ENCODE data around the gene TRIAP1. TPM values are rescaled to one million over a fixed set of nuclear protein-coding genes. Genes with fewer than 3 reads are reported as not detected.

TRIAP1 gene
- total RNA-seq, 1 donor from 2014 or later: 25.5 TPM

Other genes starting within 250 kb of the TRIAP1 start
- 1,784 TPM for gene RPLP0, start 245.3 kb downstream of the TRIAP1 start, total RNA-seq (ENCODE audit: insufficient read depth, low replicate concordance)
- gene PXN, start 180.7 kb downstream of the TRIAP1 start, total RNA-seq (ENCODE audit: insufficient read depth, low replicate concordance): 11.6 TPM
- under 0.01 TPM for gene RNU4-2, start 154.5 kb downstream of the TRIAP1 start, total RNA-seq (ENCODE audit: insufficient read depth, low replicate concordance)
- gene RNU4-1, start 153.1 kb downstream of the TRIAP1 start, total RNA-seq (ENCODE audit: insufficient read depth, low replicate concordance): under 0.01 TPM
- not detected for gene SIRT4, start 144.1 kb downstream of the TRIAP1 start, total RNA-seq (ENCODE audit: insufficient read depth, low replicate concordance)
- not detected for gene PLA2G1B, start 118.6 kb downstream of the TRIAP1 start, total RNA-seq (ENCODE audit: insufficient read depth, low replicate concordance)
- 0.96 TPM for gene MSI1, start 77.2 kb downstream of the TRIAP1 start, total RNA-seq (ENCODE audit: insufficient read depth, low replicate concordance)
- gene COX6A1, start 8.3 kb downstream of the TRIAP1 start, total RNA-seq (ENCODE audit: insufficient read depth, low replicate concordance): 351 TPM
- gene GATC, start 60 bp upstream of the TRIAP1 start, total RNA-seq (ENCODE audit: insufficient read depth, low replicate concordance): 27.0 TPM
- gene SRSF9, start 23.4 kb upstream of the TRIAP1 start, total RNA-seq (ENCODE audit: insufficient read depth, low replicate concordance): 86.7 TPM
- gene DYNLL1, start 49.7 kb upstream of the TRIAP1 start, total RNA-seq (ENCODE audit: insufficient read depth, low replicate concordance): 202 TPM
- gene COQ5, start 82.8 kb upstream of the TRIAP1 start, total RNA-seq (ENCODE audit: insufficient read depth, low replicate concordance): 23.1 TPM
- 86.9 TPM for gene RNF10, start 88.0 kb upstream of the TRIAP1 start, total RNA-seq (ENCODE audit: insufficient read depth, low replicate concordance)
- 11.3 TPM for gene POP5, start 135.0 kb upstream of the TRIAP1 start, total RNA-seq (ENCODE audit: insufficient read depth, low replicate concordance)
- 3.9 TPM for gene CABP1, start 194.2 kb upstream of the TRIAP1 start, total RNA-seq (ENCODE audit: insufficient read depth, low replicate concordance)
- 64.0 TPM for gene MLEC, start 240.8 kb upstream of the TRIAP1 start, total RNA-seq (ENCODE audit: insufficient read depth, low replicate concordance)